H1 (cell line): Measurements from ENCODE around the gene SLC25A20. TPM values are rescaled to one million over a fixed set of nuclear protein-coding genes. Genes with fewer than 3 reads are reported as not detected.

Experiments used
- CTCF ChIA-PET: fragments of 300-600 bp; sonication (Branson Sonifier 250); formaldehyde crosslinking; loops from one replicate; lab custom pipeline; 2021; ENCODE audit not compliant: partially characterized antibody; lab: Charles Lee
- POLR2A ChIA-PET: fragments of 300-600 bp; sonication (Branson Sonifier 250); formaldehyde crosslinking; loops from one replicate; lab custom pipeline; 2021; ENCODE audit warnings: inconsistent platforms; ENCODE audit not compliant: partially characterized antibody; lab: Charles Lee
- DNase-seq, 2 experiments: peaks; one replicate each; pipeline versions ENCODE4 v3.0.0 to v3.0.0-alpha.2; 2010 to 2022; ENCODE audit warnings: low spot score in 2 of 2, low read depth in 1 of 2, mixed read lengths in 1 of 2
- FAIRE-seq: peaks from 2 replicates; lab custom pipeline; 2011; peaks lifted over from hg19 to GRCh38; lab: Jason Lieb, UNC
- H2AFZ ChIP-seq: 2 replicates; pipeline ENCODE4 v1.8.1; 2012; ENCODE audit warnings: low read length, inconsistent platforms
- H2AK5ac ChIP-seq: 2 replicates; pipeline ENCODE4 v1.6.1; 2013; ENCODE audit warnings: low read depth, low read length
- H2BK120ac ChIP-seq: replicated peaks from 2 replicates; pipeline ENCODE3; 2013; ENCODE audit warnings: low read depth, low read length, inconsistent platforms
- H2BK12ac ChIP-seq: 2 replicates; pipeline ENCODE4 v1.6.1; 2013; ENCODE audit warnings: low read depth, low read length
- H2BK15ac ChIP-seq: 2 replicates; pipeline ENCODE4 v1.6.1; 2013; ENCODE audit warnings: low read length
- H2BK20ac ChIP-seq: 2 replicates; pipeline ENCODE4 v1.6.1; 2013; ENCODE audit warnings: low read length
- H2BK5ac ChIP-seq: 2 replicates; pipeline ENCODE4 v1.6.1; 2013; ENCODE audit warnings: low read depth, low read length
- H3K14ac ChIP-seq: 2 replicates; pipeline ENCODE4 v1.6.1; 2013; ENCODE audit warnings: inconsistent platforms; ENCODE audit not compliant: insufficient read length
- H3K18ac ChIP-seq: 2 replicates; pipeline ENCODE4 v1.6.1; 2013; ENCODE audit warnings: low read length; ENCODE audit errors: extremely low read depth
- H3K23ac ChIP-seq: 2 replicates; pipeline ENCODE4 v1.6.1; 2013; ENCODE audit warnings: inconsistent platforms; ENCODE audit not compliant: insufficient read length
- H3K23me2 ChIP-seq: 2 replicates; pipeline ENCODE4 v1.6.1; 2013; ENCODE audit warnings: low read depth, low read length
- H3K27ac ChIP-seq: 2 replicates; pipeline ENCODE4 v1.6.1; 2011; ENCODE audit warnings: low read depth, low read length, inconsistent platforms
- H3K27me3 ChIP-seq, 4 experiments: replicated peaks in 1 of 4; 1 replicate in 1 of 4; 2 replicates in 3 of 4; pipeline versions ENCODE4 v1.6.1 to v1.8.1; 2011 to 2013; ENCODE audit warnings: low read length in 3 of 4, mild to moderate bottlenecking in 3 of 4, inconsistent platforms in 2 of 4, mixed read lengths in 2 of 4, moderate library complexity in 1 of 4; ENCODE audit not compliant: control insufficient read depth in 3 of 4, insufficient read depth in 3 of 4; ENCODE audit errors: extremely low read depth in 1 of 4
- H3K36me3 ChIP-seq, 4 experiments: 2 replicates each; pipeline versions ENCODE4 v1.6.1 to v1.8.1; 2011 to 2013; ENCODE audit warnings: mild to moderate bottlenecking in 4 of 4, low read length in 3 of 4, moderate library complexity in 2 of 4, control low read depth in 1 of 4, inconsistent platforms in 1 of 4; ENCODE audit not compliant: insufficient read depth in 4 of 4, control insufficient read depth in 2 of 4
- H3K4ac ChIP-seq: replicated peaks from 2 replicates; pipeline ENCODE3; 2013; ENCODE audit warnings: low read length, low read depth, mixed read lengths, inconsistent platforms; ENCODE audit not compliant: insufficient read length
- H3K4me1 ChIP-seq, 4 experiments: replicated peaks in 1 of 4; 1 replicate in 1 of 4; 2 replicates in 3 of 4; pipeline versions ENCODE4 v1.6.1 to v1.8.1; 2011 to 2013; ENCODE audit warnings: low read length in 3 of 4, inconsistent platforms in 2 of 4, mixed read lengths in 1 of 4; ENCODE audit not compliant: insufficient read depth in 4 of 4, control insufficient read depth in 3 of 4
- H3K4me2 ChIP-seq, 2 experiments: 2 replicates each; pipeline versions ENCODE4 v1.6.1 to v1.8.1; 2011 to 2013; ENCODE audit warnings: low read depth in 2 of 2, low read length in 2 of 2, control low read depth in 1 of 2, inconsistent platforms in 1 of 2, mild to moderate bottlenecking in 1 of 2; ENCODE audit not compliant: insufficient read depth in 1 of 2
- H3K4me3 ChIP-seq, 4 experiments: fragments of 200-600, 300-600 bp in 1 of 4; sonication (generic), shearing (Covaris generic), sonication (Bioruptor Twin) in 1 of 4; 2 replicates each; pipeline versions ENCODE4 v1.5.1 to v1.8.1; 2011 to 2016; ENCODE audit warnings: low read length in 4 of 4, low read depth in 3 of 4, control low read depth in 2 of 4, inconsistent platforms in 2 of 4, mild to moderate bottlenecking in 2 of 4, mixed read lengths in 1 of 4, moderate library complexity in 1 of 4; ENCODE audit not compliant: insufficient read depth in 2 of 4; ENCODE audit errors: extremely low read depth in 1 of 4
- H3K56ac ChIP-seq: replicated peaks from 2 replicates; pipeline ENCODE3; 2013; ENCODE audit warnings: low read depth, mild to moderate bottlenecking, mixed read lengths, low read length, inconsistent platforms; ENCODE audit not compliant: insufficient read length
- H3K79me1 ChIP-seq: 2 replicates; pipeline ENCODE4 v1.6.1; 2013; ENCODE audit warnings: low read depth, low read length, control low read depth
- H3K79me2 ChIP-seq, 2 experiments: 2 replicates each; pipeline versions ENCODE4 v1.6.1 to v1.8.1; 2012 to 2013; ENCODE audit warnings: low read length in 2 of 2, mild to moderate bottlenecking in 2 of 2, inconsistent platforms in 1 of 2; ENCODE audit not compliant: insufficient read depth in 2 of 2, control insufficient read depth in 1 of 2
- H3K9ac ChIP-seq, 4 experiments: replicated peaks in 1 of 4; 1 replicate in 1 of 4; 2 replicates in 3 of 4; pipeline versions ENCODE4 v1.6.1 to v1.8.1; 2011 to 2013; ENCODE audit warnings: low read depth in 3 of 4, low read length in 3 of 4, control low read depth in 2 of 4, mild to moderate bottlenecking in 2 of 4, moderate library complexity in 2 of 4, inconsistent platforms in 1 of 4; ENCODE audit errors: extremely low read depth in 1 of 4
- H3K9me3 ChIP-seq, 2 experiments: 2 replicates each; pipeline versions ENCODE4 v1.6.1 to v1.8.1; 2012 to 2013; ENCODE audit warnings: mild to moderate bottlenecking in 2 of 2, moderate library complexity in 2 of 2, control low read depth in 1 of 2, inconsistent platforms in 1 of 2, low read depth in 1 of 2, low read length in 1 of 2, mixed read lengths in 1 of 2; ENCODE audit not compliant: insufficient read depth in 2 of 2
- H4K20me1 ChIP-seq, 2 experiments: replicated peaks in 1 of 2; 2 replicates each; pipeline versions ENCODE3 to v1.8.1; 2011 to 2013; ENCODE audit warnings: inconsistent platforms in 2 of 2, low read length in 2 of 2, mild to moderate bottlenecking in 1 of 2; ENCODE audit not compliant: insufficient read depth in 2 of 2, control insufficient read depth in 1 of 2
- H4K5ac ChIP-seq: 2 replicates; pipeline ENCODE4 v1.6.1; 2013; ENCODE audit warnings: low read length, low read depth, mixed read lengths, inconsistent platforms; ENCODE audit not compliant: insufficient read length
- H4K8ac ChIP-seq: 2 replicates; pipeline ENCODE4 v1.8.0; 2013; ENCODE audit warnings: mild to moderate bottlenecking, moderate library complexity, low read length, inconsistent platforms; ENCODE audit not compliant: insufficient read depth; ENCODE audit errors: extremely low read depth
- H4K91ac ChIP-seq: replicated peaks from 2 replicates; pipeline ENCODE3; 2013; ENCODE audit warnings: low read length, mixed read lengths, inconsistent platforms; ENCODE audit not compliant: insufficient read length
- BACH1 ChIP-seq: IDR thresholded peaks from 2 replicates; pipeline ENCODE4 v1.6.1; 2012; ENCODE audit warnings: low read length, improper control_type of control experiment
- MAFK ChIP-seq: IDR thresholded peaks from 2 replicates; pipeline ENCODE4 v1.6.1; 2012; ENCODE audit warnings: low read depth, mild to moderate bottlenecking, improper control_type of control experiment, low read length
- NANOG ChIP-seq: IDR thresholded peaks from 2 replicates; pipeline ENCODE4 v1.6.1; 2011; ENCODE audit warnings: low read length, low read depth, mild to moderate bottlenecking, inconsistent platforms; ENCODE audit not compliant: insufficient read depth, poor library complexity, severe bottlenecking
- POLR2A ChIP-seq, 2 experiments: IDR thresholded peaks; 1 replicate in 1 of 2; 2 replicates in 1 of 2; pipeline ENCODE4 v1.6.1; 2011; ENCODE audit warnings: low read depth in 2 of 2, low read length in 2 of 2, mild to moderate bottlenecking in 2 of 2; ENCODE audit errors: control extremely low read depth in 1 of 2
- POU5F1 ChIP-seq: IDR thresholded peaks from 2 replicates; pipeline ENCODE4 v1.6.1; 2011; ENCODE audit warnings: low read depth, mild to moderate bottlenecking, low read length, moderate library complexity
- RAD21 ChIP-seq, 2 experiments: IDR thresholded peaks in 1 of 2; conservative IDR thresholded peaks in 1 of 2; 2 replicates each; pipeline ENCODE4 v1.6.1; 2011; ENCODE audit warnings: low read depth in 2 of 2, low read length in 2 of 2, improper control_type of control experiment in 1 of 2, inconsistent platforms in 1 of 2, mild to moderate bottlenecking in 1 of 2, moderate library complexity in 1 of 2
- RXRA ChIP-seq: IDR thresholded peaks from 2 replicates; pipeline ENCODE4 v1.6.1; 2011; ENCODE audit warnings: low read depth, mild to moderate bottlenecking, low read length, moderate library complexity; ENCODE audit not compliant: insufficient read depth
- WGBS, 2 experiments: shearing (Covaris generic) in 1 of 2; methylation state at CpG; one replicate each; pipeline versions ENCODE4 v1.1.6 to v1.1.7; 2013 to 2015; ENCODE audit warnings: low lambda C conversion rate in 2 of 2, mixed read lengths in 2 of 2, inconsistent platforms in 1 of 2, low coverage in 1 of 2, missing lambda C conversion rate in 1 of 2; ENCODE audit not compliant: insufficient replicate concordance in 2 of 2, insufficient coverage in 1 of 2, insufficient read length in 1 of 2; ENCODE audit errors: extremely low coverage in 1 of 2, missing lambda C conversion rate in 1 of 2; 5-methylcytosine and 5-hydroxymethylcytosine counted together
- polyA plus RNA-seq, 7 experiments: library from polyadenylated mRNA; depleted of rRNA in 3 of 7; stranded (reverse) in 5 of 7; unstranded in 2 of 7; fragments of >200 nt in 5 of 7; fragments of 200-250 nt in 2 of 7; gene quantifications; 1 replicate in 5 of 7; 2 replicates in 1 of 7; 4 replicates in 1 of 7; pipeline versions ENCODE4 v1.2.1 to v1.2.3, GENCODE V29; 2011 to 2013; ENCODE audit warnings: missing spikeins in 2 of 7, mixed read lengths in 2 of 7
- total RNA-seq: library from RNA; stranded (reverse); fragmentation: NEBNext Ultra II Directional; extraction: Animal tissue kit (Norgen Biotek cat#: 25700); gene quantifications from 2 replicates; pipeline ENCODE4 v1.2.1, GENCODE V29; 2021

Gene SLC25A20
- total and polyA plus RNA-seq, 2 of the 8 experiments (the other 6 are each of a cell fraction or from before 2014, with no cell fraction given): 3.8 to 4.0 TPM

DNA sequence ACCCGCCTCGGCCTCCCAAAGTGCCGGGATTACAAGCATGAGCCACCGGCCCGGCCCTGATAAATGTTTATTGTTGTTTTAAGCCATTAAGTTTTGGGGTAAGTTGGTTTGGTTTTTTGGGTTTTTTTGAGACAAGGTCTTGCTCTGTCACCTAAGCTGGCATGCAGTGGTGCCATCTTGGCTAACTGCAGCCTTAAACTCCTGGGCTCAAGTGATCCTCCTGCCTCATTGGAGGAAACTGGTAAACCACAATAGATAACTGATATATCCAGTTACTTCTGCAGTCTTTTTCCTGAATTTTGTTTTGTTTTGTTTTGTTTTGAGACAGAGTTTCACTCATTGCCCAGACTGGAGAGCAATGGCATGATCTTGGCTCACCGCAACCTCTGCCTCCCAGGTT lies 4.2 kb downstream of the SLC25A20 start:
- no peak overlapping the region for H4K5ac ChIP-seq
- no peak overlapping the region for H4K8ac ChIP-seq
- TF ChIP-seq BACH1 (no peak), MAFK (no peak), POU5F1 (no peak), POLR2A (IDR thresholded peaks at IDR 0.05; ENCODE audit: control extremely low read depth in 1 of 2, low read depth in 2 of 2, low read length in 2 of 2) (no peak), NANOG (no peak), RAD21 (IDR thresholded peaks at IDR 0.05 in 1 of 2, conservative IDR thresholded peaks at IDR 0.05 in 1 of 2; ENCODE audit: low read depth in 2 of 2, low read length in 2 of 2) (no peak), RXRA (no peak)
- H3K4me2 ChIP-seq: no peak overlapping the region
- H3K79me1 ChIP-seq: no peaks in the 10 kb centered on the region
- no peak overlapping the region for H3K27ac ChIP-seq
- FAIRE-seq (no peak), DNase-seq (no peak)
- H3K14ac ChIP-seq: no peak overlapping the region
- H4K20me1 ChIP-seq: peaks cover 0 to 2% of the 10 kb centered on the region in 2 experiments
- no peak overlapping the region for H3K23ac ChIP-seq
- ChIA-PET CTCF (interaction anchor here (0.6 to 0.8 kb wide), 2 partner anchors 8 to 158 kb away, joined by 3 read pairs; no protein-coding TSS in a partner anchor), POLR2A (interaction anchor here (1.2 to 1.5 kb wide), 2 partner anchors 49 to 231 kb away, joined by 3 read pairs; no protein-coding TSS in a partner anchor)
- no peak overlapping the region for H2BK5ac ChIP-seq
- H2AK5ac ChIP-seq: no peak overlapping the region
- H3K23me2 ChIP-seq: peaks cover 3% of the 10 kb centered on the region; the same call in 1 of the 2 replicates
- no peak overlapping the region for H2BK20ac ChIP-seq
- H2BK12ac ChIP-seq: no peak overlapping the region
- no peak overlapping the region for H3K4ac ChIP-seq
- no peak overlapping the region for H3K4me3 ChIP-seq
- no peak overlapping the region for H4K91ac ChIP-seq
- no peak overlapping the region for H3K18ac ChIP-seq
- WGBS, 2 experiments: 98% methylated on average over 6 of the region's 6 CpGs; no CpG with 5 or more reads in 1 of the 2 experiments
- H2AFZ ChIP-seq: no peak overlapping the region
- no peaks in the 10 kb centered on the region for H3K27me3 ChIP-seq
- H3K4me1 ChIP-seq: peaks cover 0 to 6% (median 3%) of the 10 kb centered on the region in 4 experiments; a peak in 2 of 7 replicates
- H3K79me2 ChIP-seq: no peaks in the 10 kb centered on the region
- H3K9me3 ChIP-seq: no peaks in the 10 kb centered on the region
- no peak overlapping the region for H3K9ac ChIP-seq
- no peak overlapping the region for H3K56ac ChIP-seq
- H2BK120ac ChIP-seq: no peak overlapping the region
- no peaks in the 10 kb centered on the region for H3K36me3 ChIP-seq
- H2BK15ac ChIP-seq: no peak overlapping the region
